Muscle of arm (tissue), 12 donors: ENCODE data around the gene TRMU. TPM values are rescaled to one million over a fixed set of nuclear protein-coding genes. Genes with fewer than 3 reads are reported as not detected.
"Not testable (repeated sequence)": the region's sequence is repeated elsewhere in the genome, so short reads cannot be mapped to it uniquely, and the experiment has no call there.

Experiments used
- DNase-seq: peaks from one replicate; pipeline ENCODE4 v3.0.0-alpha.2; 2013
- polyA plus RNA-seq, 12 donors: library from polyadenylated mRNA; unstranded; fragments of 120-200 nt; gene quantifications; one replicate each; pipeline ENCODE4 v1.2.1, GENCODE V29; 2013; ENCODE audit not compliant: insufficient read length in 12 of 12

The TRMU gene
- polyA plus RNA-seq, 12 donors: 25.0 to 40.9 (median 29.4) TPM; not detected in 1

DNA sequence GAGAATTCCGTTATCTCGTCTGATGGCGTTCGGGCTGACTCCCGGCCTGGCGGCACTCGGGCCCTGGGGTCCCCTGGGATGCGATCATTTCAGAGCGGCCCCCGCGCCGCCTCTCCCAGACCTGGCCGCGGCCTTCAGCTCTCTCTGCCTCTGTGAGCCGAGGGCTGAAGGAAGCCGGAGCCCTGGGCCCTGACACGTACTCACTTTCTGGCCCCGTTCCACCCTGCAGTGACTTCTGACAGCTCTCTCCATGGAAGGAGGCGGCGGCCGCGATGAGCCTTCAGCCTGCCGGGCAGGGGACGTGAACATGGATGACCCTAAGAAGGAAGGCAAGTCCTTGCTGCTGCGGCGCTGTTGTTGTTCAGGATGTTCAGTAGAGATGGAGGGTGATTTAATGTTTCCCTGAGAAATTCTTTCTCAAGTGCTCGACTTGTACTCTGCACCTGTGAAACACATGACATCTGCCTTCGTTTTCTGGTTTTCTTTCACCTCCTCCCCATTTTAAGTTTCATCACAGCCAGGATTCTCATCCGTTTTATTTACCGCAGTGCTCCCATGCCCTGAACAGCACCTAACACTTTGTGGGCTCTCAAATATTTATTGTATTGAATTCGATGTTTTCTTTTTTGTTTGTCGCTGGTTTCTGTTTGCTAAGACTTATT is 38.2 kb upstream of the TRMU start:
- DNase-seq: no peak

DNA sequence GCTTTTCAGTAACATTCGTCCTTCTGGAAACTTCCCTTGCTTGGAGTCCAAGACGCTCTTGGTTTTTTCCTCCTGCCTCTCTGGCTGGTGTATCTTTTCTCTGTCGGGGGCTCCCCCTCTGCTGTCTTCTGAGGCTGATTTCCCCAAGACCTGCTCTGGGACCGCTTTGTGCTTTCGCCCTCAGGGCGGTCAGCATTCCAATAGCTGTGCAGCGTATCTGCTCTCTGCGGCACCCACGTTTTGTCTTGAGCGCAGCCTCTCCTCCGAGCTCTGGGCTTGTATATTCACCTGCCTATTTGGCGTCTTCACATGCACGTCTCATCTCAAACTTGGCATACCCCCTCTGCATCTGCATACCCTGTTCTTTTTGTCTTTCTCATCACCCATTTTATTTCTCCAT is 36.4 kb upstream of the TRMU start:
- DNase-seq: no peak

DNA sequence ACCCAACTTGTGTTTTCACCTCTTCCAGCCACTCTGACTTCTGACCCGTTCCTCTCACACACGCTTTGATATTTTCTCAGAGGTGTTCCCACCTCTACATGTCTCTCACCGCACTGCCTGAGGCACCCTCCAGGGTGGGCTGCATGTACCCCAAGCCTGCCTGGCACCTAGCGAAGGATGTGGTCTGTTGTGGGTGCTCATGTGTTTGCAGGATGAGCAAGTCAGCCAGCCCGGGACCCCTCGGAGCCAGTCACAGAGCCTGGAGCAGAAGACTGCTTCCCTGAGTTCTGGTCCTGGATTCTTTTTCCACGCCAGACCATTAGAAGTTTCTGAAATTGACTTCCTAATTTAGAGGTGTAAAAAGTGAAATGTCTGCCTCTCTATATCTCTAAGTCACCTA is 35.0 kb upstream of the TRMU start:
- no peak for DNase-seq

DNA sequence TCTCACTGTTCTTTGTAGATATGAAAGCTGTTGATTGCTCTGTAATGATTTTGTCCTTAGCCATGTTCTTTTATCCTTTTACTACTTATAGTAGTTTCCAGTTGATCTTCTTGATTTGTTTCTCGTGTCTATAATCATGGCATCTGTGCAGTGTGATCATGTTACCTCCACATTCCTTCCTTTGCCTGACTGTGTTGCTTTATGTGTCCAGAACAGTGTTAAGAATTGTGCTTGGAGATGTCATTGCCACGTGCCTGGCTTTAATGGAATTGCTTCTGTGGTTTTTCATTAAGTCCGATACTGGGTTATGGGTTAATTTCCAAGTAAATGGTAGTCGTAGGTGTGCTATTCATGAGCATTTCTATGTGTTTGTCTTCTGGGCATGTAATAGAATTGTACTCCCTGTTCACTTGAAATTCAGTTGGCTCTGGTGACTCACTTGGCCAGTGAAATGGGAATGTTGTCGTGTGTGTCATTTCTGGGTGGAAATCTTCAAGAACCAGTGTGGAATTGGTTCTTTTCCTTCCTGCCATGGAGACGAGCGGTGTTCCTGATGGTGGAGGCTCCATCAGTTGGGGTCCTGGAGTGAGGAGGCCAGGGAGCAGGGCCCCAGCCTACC is 32.1 kb upstream of the TRMU start:
- no peak for DNase-seq

DNA sequence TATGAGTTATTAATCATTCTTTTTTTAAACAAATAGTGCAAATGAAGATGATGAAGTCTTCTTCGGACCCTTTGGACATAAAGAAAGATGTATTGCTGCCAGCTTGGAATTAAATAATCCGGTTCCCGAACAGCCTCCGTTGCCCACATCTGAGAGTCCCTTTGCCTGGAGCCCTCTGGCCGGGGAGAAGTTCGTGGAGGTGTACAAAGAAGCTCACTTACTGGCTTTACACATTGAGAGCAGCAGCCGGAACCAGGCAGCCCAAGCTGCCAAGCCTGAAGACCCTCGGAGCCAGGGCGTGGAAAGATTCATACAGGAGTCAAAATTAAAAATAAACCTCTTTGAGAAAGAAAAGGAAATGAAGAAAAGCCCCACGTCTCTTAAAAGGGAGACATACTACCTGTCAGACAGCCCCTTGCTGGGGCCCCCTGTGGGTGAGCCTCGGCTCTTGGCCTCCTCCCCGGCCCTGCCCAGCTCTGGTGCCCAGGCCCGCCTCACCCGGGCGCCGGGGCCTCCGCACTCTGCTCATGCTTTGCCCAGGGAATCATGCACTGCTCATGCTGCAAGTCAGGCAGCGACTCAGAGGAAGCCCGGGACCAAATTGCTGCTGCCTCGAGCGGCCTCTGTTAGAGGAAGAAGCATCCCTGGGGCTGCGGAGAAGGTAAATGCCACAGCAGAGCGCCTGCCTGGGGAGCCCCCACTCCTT is 27.1 kb upstream of the TRMU start:
- no peak for DNase-seq

DNA sequence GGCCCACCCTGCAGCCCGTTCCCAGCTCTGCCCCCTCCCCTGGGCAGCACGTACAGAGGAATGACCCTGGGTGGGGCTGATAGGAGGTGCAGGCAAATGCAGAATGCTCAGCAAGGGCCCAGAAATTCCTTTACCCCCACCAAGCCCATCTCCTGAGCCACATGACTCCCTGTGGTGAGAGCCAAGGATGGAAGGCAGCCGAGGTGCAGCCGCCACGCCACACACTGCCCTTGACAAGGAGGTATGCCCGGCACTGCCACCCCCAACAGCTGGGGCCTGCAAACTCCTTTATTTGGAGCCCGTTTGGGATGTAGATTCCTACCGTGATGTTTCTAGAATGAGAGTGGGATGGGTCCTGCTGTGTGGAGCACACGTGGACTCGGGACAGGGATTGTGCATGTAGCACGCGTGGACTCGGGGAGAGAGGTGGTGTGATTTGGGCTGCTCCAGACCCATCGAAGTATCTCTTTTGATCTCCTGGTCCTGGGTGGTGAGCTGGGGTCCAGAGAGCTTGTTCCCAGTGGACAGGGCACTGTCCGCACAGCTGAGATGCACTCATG is 25.9 kb upstream of the TRMU start:
- DNase-seq: no peak

DNA sequence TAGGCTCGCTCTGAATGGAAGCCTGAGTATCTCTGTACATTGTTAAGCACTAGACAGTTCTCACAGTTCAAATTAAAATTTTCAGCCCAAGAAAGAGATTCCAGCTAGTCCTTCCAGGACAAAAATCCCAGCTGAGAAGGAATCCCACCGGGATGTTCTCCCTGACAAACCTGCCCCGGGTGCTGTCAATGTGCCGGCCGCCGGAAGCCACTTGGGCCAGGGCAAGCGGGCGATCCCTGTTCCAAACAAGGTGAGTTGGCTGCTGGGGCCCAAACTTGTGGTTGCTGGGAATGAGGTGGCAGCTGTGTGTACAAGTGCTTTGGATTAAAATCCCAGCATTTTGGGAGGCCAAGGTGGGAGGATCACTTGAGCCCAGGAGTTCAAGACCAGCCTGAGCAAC is 23.5 kb upstream of the TRMU start:
- no peak for DNase-seq

DNA sequence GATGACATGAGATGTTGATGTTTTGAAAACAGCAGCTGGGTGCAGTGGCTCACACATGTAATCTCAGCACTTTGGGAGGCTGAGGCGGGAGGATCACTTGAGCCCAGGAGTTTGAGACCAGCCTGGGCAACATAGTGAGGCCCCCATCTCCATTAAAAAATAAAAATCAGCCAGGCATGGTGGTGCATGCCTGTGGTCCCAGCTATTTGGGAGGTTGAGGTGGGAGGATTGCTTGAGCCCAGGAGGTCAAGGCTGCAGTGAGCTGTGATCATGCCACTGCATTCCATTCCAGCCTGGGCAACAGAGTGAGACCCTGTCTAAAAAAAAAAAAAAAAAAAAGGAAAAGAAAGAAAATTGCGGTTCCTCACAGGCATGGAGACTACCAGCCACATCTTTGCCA is 22.7 kb upstream of the TRMU start:
- DNase-seq: not testable (repeated sequence)

DNA sequence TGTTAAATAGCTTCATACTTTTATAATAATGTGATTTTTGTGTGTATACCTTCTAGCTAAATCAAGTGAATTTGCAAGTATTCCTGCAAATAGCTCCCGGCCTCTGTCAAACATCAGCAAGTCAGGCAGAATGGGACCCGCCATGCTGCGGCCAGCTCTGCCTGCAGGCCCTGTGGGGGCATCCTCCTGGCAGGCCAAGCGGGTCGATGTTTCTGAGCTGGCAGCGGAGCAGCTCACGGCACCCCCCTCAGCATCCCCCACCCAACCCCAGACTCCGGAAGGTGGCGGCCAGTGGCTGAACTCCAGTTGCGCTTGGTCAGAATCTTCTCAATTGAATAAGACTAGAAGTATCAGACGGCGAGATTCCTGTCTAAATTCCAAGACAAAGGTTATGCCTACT is 19.5 kb upstream of the TRMU start:
- no peak for DNase-seq

DNA sequence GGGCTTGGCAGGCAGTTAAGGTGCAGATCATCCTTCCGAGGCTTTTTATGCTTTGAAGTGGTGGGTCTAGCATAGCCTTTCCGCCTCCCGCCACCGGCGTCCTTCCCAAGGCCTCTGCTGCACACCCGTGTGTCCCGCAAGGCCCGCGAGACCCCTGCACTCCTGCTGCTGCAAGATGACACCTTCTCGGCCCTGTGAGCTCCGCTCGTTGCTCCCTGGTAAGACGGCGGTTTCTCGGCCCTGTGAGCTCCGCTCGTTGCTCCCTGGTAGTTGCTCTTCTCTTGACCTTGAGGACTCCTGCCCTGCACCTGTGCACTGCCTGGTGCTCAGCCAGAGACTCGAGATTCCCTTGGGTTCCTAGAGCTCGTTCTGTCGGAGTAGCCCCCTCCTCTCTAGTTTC is 17.9 kb upstream of the TRMU start:
- no peak for DNase-seq

DNA sequence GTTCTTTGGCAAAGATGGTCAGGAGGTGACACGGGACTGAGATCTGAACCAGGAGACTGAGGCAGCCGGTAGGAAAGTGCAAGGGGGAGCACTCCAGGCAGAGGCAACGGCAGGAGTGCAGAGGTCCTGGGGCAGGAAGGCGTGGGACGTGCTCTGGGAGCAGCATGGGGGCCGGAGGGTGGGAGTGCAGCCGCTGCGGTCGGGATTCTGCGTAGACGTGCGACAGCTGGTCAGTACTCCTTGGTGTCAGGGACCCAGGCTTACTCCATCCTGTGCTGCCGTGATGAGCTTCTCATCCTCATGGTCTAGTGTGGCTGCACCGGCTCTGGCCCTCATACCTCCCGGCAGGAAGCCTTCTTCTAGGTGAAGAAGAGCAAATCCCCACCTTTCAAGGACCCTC is 16.9 kb upstream of the TRMU start:
- DNase-seq: no peak

DNA sequence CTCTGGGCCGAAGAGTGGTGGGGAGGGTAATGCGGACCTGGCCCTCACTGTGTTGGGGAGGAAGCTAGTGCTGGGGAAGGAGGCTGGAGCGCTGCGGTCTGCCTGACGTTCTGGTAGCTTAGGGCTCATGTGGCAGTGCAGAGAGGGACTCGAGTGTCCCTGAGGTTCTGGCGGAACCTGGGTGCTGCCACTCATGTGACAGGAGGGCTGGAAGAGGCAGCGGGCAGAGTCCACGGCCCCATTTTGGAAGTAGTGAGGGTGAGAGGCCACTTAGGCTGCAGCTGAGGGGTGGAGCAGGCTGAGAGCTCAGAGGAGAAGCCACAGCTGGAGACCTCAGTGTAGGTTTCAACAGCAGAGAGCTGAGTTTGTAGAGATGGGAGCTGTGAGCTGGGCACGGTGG is 16.2 kb upstream of the TRMU start:
- DNase-seq: no peak

DNA sequence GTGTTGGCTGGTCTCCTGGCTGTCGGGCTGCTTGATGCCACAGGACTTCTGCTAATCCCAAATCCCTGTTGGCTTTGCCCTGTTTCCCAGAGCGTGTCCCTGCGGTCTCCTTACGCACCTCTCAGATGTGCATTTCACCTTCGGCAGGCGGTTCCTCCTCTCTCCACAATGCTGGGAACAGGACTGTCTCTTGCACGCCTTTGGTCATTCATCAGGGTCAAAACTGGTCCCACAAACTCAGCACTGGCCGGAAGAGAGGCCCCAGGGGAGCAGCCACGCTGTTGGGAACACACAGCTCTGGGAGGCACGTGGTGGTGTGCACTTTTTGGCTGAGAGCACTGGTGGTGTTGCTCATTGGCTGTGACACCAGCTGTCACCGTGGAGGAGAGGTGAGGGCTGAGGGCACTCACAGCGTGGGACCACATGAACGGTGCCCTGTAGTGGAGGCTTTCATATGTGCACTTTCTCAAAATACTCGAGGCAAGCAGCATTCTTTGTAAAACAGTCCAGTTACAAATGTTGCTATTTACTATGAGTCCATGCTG is 15.3 kb upstream of the TRMU start:
- DNase-seq: no peak

DNA sequence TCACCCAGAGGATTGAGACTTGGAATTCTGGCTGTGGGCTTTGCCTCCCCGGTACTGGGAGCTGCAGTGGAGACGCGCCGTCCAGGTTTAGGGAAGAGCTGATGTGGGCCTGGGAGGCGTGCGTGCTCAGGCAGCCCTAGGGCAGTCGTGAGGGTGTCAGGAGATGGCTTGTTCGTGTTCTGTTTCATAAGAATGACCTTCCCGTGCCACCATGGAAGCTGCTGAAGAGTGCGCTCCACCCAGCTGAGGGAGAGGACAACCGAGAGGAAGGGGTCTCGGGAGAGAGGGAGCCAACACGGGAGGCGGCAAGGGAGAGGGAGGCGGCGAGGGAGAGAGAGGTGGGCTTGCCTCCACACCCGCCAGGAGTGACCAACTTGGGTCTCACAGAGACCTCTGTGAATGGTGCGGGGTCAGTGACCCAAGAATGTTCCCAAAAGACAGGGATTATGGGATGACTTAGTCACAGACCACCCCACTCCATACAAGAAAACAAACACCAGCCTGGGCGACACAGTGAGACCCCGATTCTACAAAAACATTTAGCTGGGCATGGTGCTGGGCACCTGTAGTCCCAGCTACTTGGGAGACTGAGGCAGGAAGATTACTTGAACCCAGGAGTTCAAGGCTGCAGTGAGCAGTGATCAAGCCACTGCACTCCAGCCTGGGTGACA is 14.7 kb upstream of the TRMU start:
- no peak for DNase-seq

DNA sequence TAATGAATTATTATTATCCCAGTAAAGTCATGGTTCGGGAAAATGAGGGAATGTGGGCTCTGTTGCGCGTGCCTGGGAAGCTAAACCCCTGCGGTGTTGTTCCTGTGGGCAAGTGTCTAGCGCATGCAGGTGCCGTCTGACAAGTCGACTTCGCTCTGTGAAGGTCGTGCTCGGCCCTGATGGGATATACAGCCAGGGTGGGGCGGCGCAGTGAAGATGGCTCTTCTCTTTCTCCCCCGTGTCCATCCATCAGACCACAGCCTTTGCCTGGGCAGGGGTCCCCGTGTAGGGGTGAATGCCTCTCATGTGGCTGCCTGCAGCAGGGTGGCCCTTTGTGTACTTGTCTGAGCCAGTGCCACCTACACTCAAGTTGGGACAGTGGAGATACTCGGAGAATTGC is 12.8 kb upstream of the TRMU start:
- no peak for DNase-seq

DNA sequence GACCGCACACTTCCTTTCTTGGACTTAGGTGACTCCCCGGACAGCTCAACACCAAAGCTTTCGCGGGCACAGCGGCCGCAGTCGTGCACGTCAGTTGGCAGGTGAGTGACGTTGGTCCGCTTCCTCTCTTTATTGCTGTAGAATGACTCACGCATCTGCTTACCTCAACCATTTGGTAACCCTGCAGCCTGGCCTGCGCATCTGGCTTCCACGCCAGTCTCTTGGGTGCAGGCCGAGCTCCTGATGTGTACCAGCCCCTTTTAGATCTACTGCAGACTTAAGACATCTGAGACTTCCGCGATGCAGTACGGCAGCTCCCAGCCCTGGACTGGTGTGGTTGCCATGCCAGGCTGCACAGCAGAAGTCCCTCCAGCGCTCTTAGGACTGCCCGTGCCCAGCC is 12.4 kb upstream of the TRMU start:
- DNase-seq: no peak

DNA sequence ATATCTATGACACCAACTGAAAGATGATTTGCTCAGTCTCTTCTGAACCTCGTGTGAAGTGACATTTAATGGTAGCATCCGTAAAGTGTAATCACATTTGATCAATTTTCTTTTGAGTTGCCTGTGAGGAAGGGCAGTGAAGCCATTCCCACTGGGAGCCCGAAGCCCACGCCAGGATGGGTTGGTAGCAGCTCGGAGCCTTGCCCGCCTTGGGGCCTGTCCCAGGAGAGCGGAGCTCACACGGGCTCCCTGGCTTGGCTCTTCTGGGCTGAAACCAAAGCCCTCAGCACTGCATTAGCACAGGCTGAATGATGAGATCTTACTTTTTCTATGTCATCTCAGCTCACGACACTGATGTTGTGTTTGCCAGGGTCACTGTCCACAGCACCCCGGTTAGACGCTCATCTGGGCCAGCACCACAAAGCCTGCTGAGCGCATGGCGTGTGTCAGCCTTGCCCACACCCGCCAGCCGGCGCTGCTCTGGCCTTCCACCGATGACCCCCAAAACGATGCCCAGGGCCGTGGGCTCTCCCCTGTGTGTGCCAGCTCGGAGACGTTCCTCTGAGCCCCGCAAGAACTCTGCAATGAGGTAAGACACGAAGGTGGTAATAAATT is 9.3 kb upstream of the TRMU start:
- DNase-seq: no peak

DNA sequence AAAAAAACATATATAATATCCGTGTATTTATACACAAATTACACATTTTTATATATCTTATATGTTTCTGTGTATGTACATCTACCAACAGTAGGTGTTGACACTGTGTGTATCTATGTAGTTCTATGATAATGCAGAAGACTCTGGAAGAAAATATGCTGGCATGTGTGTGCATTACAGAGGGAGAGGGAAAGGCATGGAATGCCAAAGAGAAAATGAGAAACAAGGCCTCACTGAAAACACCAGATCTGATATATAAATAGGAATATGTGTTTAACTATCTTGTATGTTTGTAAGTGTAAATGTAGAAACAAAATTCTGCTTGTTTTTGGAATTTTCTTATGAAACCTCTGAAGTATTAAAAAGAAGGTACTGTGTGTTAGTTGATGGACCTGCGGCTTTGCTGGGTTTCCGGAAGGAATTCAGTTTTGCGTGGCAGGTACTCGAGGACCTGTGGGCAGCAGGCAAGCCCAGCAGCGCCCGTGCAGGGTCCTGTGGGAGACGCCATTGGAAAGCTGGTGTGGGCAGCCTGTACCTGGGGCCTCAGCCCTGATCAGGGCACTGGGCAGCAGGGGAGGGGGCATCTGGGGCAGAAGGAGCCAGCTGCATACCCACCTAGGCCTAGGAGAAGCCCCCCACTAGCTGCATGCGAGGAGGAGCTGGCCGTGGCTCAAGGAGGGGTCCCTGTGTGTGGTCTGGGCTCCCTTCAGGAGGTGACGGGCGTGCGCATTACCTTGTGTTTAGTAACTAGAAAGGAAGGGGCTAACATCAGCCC is 7.6 kb upstream of the TRMU start:
- DNase-seq: no peak

DNA sequence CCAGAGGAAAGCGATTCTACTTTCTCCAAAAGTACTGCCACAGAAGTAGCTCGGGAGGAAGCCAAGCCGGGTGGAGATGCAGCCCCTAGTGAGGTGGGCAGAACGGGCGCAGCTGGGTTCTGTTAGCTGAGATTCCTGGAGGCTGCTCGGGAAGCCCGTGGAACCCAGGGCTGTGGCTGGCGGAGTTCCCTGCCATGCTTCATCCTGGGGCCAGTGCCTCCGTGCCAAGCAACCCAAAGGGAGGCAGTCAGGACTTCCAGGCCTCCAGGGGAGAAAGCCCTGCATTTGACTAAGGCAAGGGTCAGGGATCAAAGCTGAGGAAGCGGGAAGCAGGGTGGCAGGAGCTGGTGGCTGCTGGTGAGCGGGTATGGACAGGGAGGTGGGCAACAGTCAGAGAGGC is 6.7 kb upstream of the TRMU start:
- no peak for DNase-seq

DNA sequence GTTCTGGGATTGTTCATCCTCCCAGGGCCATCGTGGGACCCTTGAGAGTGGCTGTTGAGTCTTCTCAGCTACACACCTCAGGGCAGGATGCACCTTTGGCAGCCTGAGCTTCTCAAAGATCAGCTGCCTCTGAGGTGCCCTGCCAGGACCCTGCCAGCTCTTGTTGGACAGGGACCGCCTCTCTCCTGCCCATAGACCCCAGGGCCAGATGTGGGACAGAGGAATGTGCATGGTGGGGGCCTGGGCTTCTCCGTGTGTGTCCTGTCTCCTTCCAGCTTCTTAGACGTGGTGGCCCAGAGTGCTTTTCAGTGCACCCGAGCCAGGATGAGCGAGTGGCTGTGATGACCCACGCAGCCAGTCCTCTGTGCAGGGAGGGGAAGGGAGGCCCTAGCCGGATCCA is 5.9 kb upstream of the TRMU start:
- no peak for DNase-seq

DNA sequence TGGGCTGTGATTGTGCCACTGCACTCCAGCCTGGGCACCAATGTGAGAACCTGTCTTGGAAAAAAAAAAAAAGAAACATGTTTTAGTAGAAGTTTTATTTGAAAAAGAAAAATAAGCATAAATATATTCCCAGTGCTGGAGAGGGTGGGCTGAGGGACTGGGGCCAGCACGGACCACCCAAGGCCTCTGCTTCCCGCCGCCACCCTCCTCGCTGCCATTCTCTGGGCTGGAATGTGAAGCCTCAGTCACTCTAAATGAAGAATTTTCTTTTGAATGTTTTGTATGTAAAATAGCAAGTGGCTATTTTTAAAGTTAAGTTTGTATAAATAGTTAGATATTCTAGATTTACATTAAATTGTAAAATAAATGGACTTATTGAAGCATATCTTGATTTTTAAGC is 5.1 kb upstream of the TRMU start:
- no peak for DNase-seq
